H9 (cell line): ENCODE data around the gene SETD9. TPM values are rescaled to one million over a fixed set of nuclear protein-coding genes. Genes with fewer than 3 reads are reported as not detected.

Experiments used
- DNase-seq: peaks from one replicate; pipeline ENCODE4 v3.0.0-alpha.2; 2017
- H2AFZ ChIP-seq: one replicate; pipeline ENCODE4 v1.6.1; 2013; ENCODE audit warnings: mild to moderate bottlenecking, low read length, control low read depth, moderate library complexity
- H2AK5ac ChIP-seq: 2 replicates; pipeline ENCODE4 v1.6.1; 2013; ENCODE audit warnings: low read length, control low read depth, mixed read lengths; ENCODE audit not compliant: insufficient read length
- H2BK120ac ChIP-seq: one replicate; pipeline ENCODE4 v1.6.1; 2013; ENCODE audit warnings: low read depth, mild to moderate bottlenecking, low read length, control low read depth, inconsistent platforms; ENCODE audit not compliant: poor library complexity, severe bottlenecking
- H2BK12ac ChIP-seq: 2 replicates; pipeline ENCODE4 v1.6.1; 2013; ENCODE audit warnings: low read length, control low read depth, mixed read lengths, low read depth; ENCODE audit not compliant: insufficient read length
- H2BK15ac ChIP-seq: 2 replicates; pipeline ENCODE4 v1.6.1; 2013; ENCODE audit warnings: low read depth, low read length, control low read depth
- H2BK20ac ChIP-seq: one replicate; pipeline ENCODE4 v1.6.1; 2013; ENCODE audit warnings: low read depth, mild to moderate bottlenecking, low read length, control low read depth, inconsistent platforms; ENCODE audit not compliant: poor library complexity, severe bottlenecking
- H2BK5ac ChIP-seq: 2 replicates; pipeline ENCODE4 v1.6.1; 2013; ENCODE audit warnings: low read length, control low read depth, mixed read lengths; ENCODE audit not compliant: insufficient read length
- H3K14ac ChIP-seq: 2 replicates; pipeline ENCODE4 v1.6.1; 2013; ENCODE audit warnings: low read length, control low read depth; ENCODE audit not compliant: insufficient read depth
- H3K18ac ChIP-seq: 2 replicates; pipeline ENCODE4 v1.6.1; 2013; ENCODE audit warnings: low read depth, mild to moderate bottlenecking, mixed read lengths, low read length, control low read depth; ENCODE audit not compliant: insufficient read length
- H3K23ac ChIP-seq: 2 replicates; pipeline ENCODE4 v1.6.1; 2013; ENCODE audit warnings: low read length, control low read depth, mixed read lengths, low read depth; ENCODE audit not compliant: insufficient read length
- H3K23me2 ChIP-seq: 2 replicates; pipeline ENCODE4 v1.6.1; 2013; ENCODE audit warnings: low read depth, mild to moderate bottlenecking, mixed read lengths, low read length, control low read depth; ENCODE audit not compliant: insufficient read length, poor library complexity, severe bottlenecking
- H3K27ac ChIP-seq: 2 replicates; pipeline ENCODE4 v1.5.1; 2013; ENCODE audit warnings: low read length, control low read depth, mixed read lengths, low read depth; ENCODE audit not compliant: insufficient read length
- H3K27me3 ChIP-seq: 2 replicates; pipeline ENCODE4 v1.6.1; 2013; ENCODE audit warnings: low read length, control low read depth, inconsistent platforms; ENCODE audit not compliant: insufficient read depth
- H3K4ac ChIP-seq: 2 replicates; pipeline ENCODE4 v1.6.1; 2013; ENCODE audit warnings: low read depth, mild to moderate bottlenecking, control low read depth, inconsistent platforms, low read length, moderate library complexity
- H3K4me1 ChIP-seq: 2 replicates; pipeline ENCODE4 v1.6.1; 2013; ENCODE audit warnings: low read length, control low read depth, inconsistent platforms; ENCODE audit not compliant: insufficient read depth
- H3K4me2 ChIP-seq: 2 replicates; pipeline ENCODE4 v1.6.1; 2013; ENCODE audit warnings: low read length, control low read depth, mixed read lengths; ENCODE audit not compliant: insufficient read length, insufficient read depth
- H3K56ac ChIP-seq: 2 replicates; pipeline ENCODE4 v1.6.1; 2013; ENCODE audit warnings: low read depth, mild to moderate bottlenecking, mixed read lengths, low read length, control low read depth; ENCODE audit not compliant: insufficient read length
- H3K79me1 ChIP-seq: 2 replicates; pipeline ENCODE4 v1.6.1; 2013; ENCODE audit warnings: low read depth, mild to moderate bottlenecking, moderate library complexity, low read length, control low read depth, inconsistent platforms; ENCODE audit not compliant: insufficient read depth, poor library complexity, severe bottlenecking
- H3K79me2 ChIP-seq: 2 replicates; pipeline ENCODE4 v1.6.1; 2013; ENCODE audit warnings: low read length, control low read depth, inconsistent platforms; ENCODE audit not compliant: insufficient read depth
- H3K9ac ChIP-seq: 2 replicates; pipeline ENCODE4 v1.6.1; 2013; ENCODE audit warnings: low read length, control low read depth, mixed read lengths; ENCODE audit not compliant: insufficient read length; ENCODE audit errors: extremely low read depth
- H3K9me3 ChIP-seq: one replicate; pipeline ENCODE4 v1.6.1; 2013; ENCODE audit warnings: low read depth, low read length, inconsistent platforms; ENCODE audit not compliant: control insufficient read depth
- H3T11ph ChIP-seq: one replicate; pipeline ENCODE4 v1.6.1; 2013; ENCODE audit warnings: mild to moderate bottlenecking, low read length, control low read depth, inconsistent platforms
- H4K20me1 ChIP-seq: one replicate; pipeline ENCODE4 v1.6.1; 2013; ENCODE audit not compliant: control insufficient read depth, insufficient read length, insufficient read depth
- H4K5ac ChIP-seq: 2 replicates; pipeline ENCODE4 v1.6.1; 2013; ENCODE audit warnings: low read depth, mild to moderate bottlenecking, mixed read lengths, low read length, control low read depth; ENCODE audit not compliant: insufficient read length
- H4K8ac ChIP-seq: replicated peaks from 2 replicates; pipeline ENCODE4 v1.6.1; 2013; ENCODE audit warnings: low read length, control low read depth, mixed read lengths, low read depth; ENCODE audit not compliant: insufficient read length
- H4K91ac ChIP-seq: 2 replicates; pipeline ENCODE4 v1.6.1; 2013; ENCODE audit warnings: low read depth, mild to moderate bottlenecking, moderate library complexity, mixed read lengths, low read length, control low read depth; ENCODE audit not compliant: insufficient read length
- H3K27ac Mint-ChIP-seq, 3 experiments: 2 replicates in 2 of 3; 3 replicates in 1 of 3; pipeline ENCODE4 v1.8.0; 2020 to 2021; ENCODE audit warnings: mixed read lengths in 3 of 3, mild to moderate bottlenecking in 1 of 3, moderate library complexity in 1 of 3
- H3K27me3 Mint-ChIP-seq: 2 replicates; pipeline ENCODE4 v1.8.0; 2021; ENCODE audit warnings: low read depth, mild to moderate bottlenecking, moderate library complexity, mixed read lengths
- H3K36me3 Mint-ChIP-seq, 3 experiments: 2 replicates in 2 of 3; 3 replicates in 1 of 3; pipeline ENCODE4 v1.8.0; 2020 to 2021; ENCODE audit warnings: low read depth in 3 of 3, mixed read lengths in 3 of 3; ENCODE audit not compliant: insufficient read depth in 1 of 3
- H3K4me1 Mint-ChIP-seq, 2 experiments: 2 replicates each; pipeline ENCODE4 v1.8.0; 2020; ENCODE audit warnings: mixed read lengths in 2 of 2
- H3K4me3 Mint-ChIP-seq, 2 experiments: 2 replicates in 1 of 2; 3 replicates in 1 of 2; pipeline ENCODE4 v1.8.0; 2020 to 2021; ENCODE audit warnings: mild to moderate bottlenecking in 2 of 2, mixed read lengths in 2 of 2, moderate library complexity in 1 of 2
- H3K9me3 Mint-ChIP-seq, 2 experiments: 2 replicates in 1 of 2; 3 replicates in 1 of 2; pipeline ENCODE4 v1.8.0; 2020; ENCODE audit warnings: mild to moderate bottlenecking in 2 of 2, mixed read lengths in 2 of 2, moderate library complexity in 1 of 2
- WGBS: extraction: QIAGEN DNeasy Blood & Tissue Kit; methylation state at CpG from one replicate; pipeline ENCODE4 v1.1.7; 2013; ENCODE audit warnings: missing lambda C conversion rate, low lambda C conversion rate, mixed read lengths; ENCODE audit not compliant: insufficient read length; ENCODE audit errors: extremely low coverage; 5-methylcytosine and 5-hydroxymethylcytosine counted together
- total RNA-seq: library from RNA; stranded (reverse); gene quantifications from 2 replicates; pipeline ENCODE4 v1.2.1, GENCODE V29; 2021
- TF ChIP-seq, protein P1 (sequence below): fragments of 200-600 bp; sonication (generic); conservative IDR thresholded peaks from 3 replicates; pipeline ENCODE4 v1.8.0; 2021; ENCODE audit warnings: antibody characterized with exemption, mild to moderate bottlenecking

The SETD9 gene
- total RNA-seq, 1 experiment from 2014 or later, result 15.7 TPM

DNA sequence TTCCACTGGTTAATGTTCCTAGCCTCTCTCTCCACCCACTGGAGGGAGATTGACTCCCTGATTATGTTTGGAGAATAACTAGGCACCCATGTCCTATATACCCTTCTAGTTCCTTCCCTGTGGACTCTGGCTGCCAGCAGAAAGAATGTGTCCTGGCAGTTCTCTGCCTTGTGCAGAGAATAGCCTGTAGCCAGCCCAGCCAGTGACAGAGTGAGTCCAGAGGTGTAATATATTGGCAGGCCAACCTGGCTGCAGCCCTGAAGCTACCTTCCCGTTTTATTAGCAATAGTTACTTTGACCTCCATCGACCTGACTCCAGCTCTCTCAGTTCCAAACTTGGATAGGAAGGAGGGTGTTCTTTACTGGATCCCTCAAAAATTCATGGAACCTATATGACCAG, 8.1 kb downstream of the SETD9 start:
- no CpG with 5 or more reads among the region's 2 CpGs for WGBS

More for the DNA sequence above, 8.1 kb downstream of the SETD9 start:
- no peak overlapping the region for H3K4ac ChIP-seq
- peaks cover 9% of the 10 kb centered on the region in 2 experiments; a peak in 3 of 4 replicates for H3K4me1 Mint-ChIP-seq
- peak overlapping the region in 2 of 3 experiments; percentile 15 to 49; a peak in 3 of 7 replicates for H3K27ac Mint-ChIP-seq
- H3K14ac ChIP-seq, result no peak overlapping the region
- H3K23me2 ChIP-seq, result no peaks in the 10 kb centered on the region
- H3K18ac ChIP-seq, result no peak overlapping the region
- no peak overlapping the region for H2BK120ac ChIP-seq
- no peak overlapping the region for H2BK12ac ChIP-seq
- H3K9me3 Mint-ChIP-seq, result peaks cover 0 to 1% of the 10 kb centered on the region in 2 experiments; a peak in 1 of 5 replicates
- no peaks in the 10 kb centered on the region for H3K27me3 ChIP-seq
- H3K9ac ChIP-seq, result no peak overlapping the region
- no peak overlapping the region for H4K91ac ChIP-seq
- H3K36me3 Mint-ChIP-seq, result peaks cover 19 to 32% (median 32%) of the 10 kb centered on the region in 3 experiments; a peak in 6 of 7 replicates
- TF ChIP-seq, protein P1, sequence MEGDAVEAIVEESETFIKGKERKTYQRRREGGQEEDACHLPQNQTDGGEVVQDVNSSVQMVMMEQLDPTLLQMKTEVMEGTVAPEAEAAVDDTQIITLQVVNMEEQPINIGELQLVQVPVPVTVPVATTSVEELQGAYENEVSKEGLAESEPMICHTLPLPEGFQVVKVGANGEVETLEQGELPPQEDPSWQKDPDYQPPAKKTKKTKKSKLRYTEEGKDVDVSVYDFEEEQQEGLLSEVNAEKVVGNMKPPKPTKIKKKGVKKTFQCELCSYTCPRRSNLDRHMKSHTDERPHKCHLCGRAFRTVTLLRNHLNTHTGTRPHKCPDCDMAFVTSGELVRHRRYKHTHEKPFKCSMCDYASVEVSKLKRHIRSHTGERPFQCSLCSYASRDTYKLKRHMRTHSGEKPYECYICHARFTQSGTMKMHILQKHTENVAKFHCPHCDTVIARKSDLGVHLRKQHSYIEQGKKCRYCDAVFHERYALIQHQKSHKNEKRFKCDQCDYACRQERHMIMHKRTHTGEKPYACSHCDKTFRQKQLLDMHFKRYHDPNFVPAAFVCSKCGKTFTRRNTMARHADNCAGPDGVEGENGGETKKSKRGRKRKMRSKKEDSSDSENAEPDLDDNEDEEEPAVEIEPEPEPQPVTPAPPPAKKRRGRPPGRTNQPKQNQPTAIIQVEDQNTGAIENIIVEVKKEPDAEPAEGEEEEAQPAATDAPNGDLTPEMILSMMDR, result no peak
- no peaks in the 10 kb centered on the region for H3K9me3 ChIP-seq
- no peak overlapping the region for H2AFZ ChIP-seq
- H3K79me1 ChIP-seq, result no peaks in the 10 kb centered on the region
- H4K8ac ChIP-seq, result no peak overlapping the region
- H2BK5ac ChIP-seq, result no peak overlapping the region
- H2AK5ac ChIP-seq, result no peak overlapping the region
- no peak overlapping the region for H2BK20ac ChIP-seq
- H2BK15ac ChIP-seq, result no peak overlapping the region
- H4K5ac ChIP-seq, result no peak overlapping the region
- no peaks in the 10 kb centered on the region for H4K20me1 ChIP-seq
- no peaks in the 10 kb centered on the region for H3K27me3 Mint-ChIP-seq
- no peak overlapping the region for H3K23ac ChIP-seq
- H3K4me2 ChIP-seq, result no peak overlapping the region
- H3K79me2 ChIP-seq, result no peaks in the 10 kb centered on the region
- H3K27ac ChIP-seq, result no peak overlapping the region
- H3T11ph ChIP-seq, result no peak overlapping the region
- no peak overlapping the region for H3K4me3 Mint-ChIP-seq
- DNase-seq, result no peak
- no peaks in the 10 kb centered on the region for H3K4me1 ChIP-seq
- H3K56ac ChIP-seq, result no peak overlapping the region
